Activated CD4-positive, alpha-beta T cell treated with anti-CD3 and anti-CD28 coated beads, Interleukin-2, Interleukin-6, amounts not matched to agents 100 ng/mL and 50 ng/mL, durations not matched to agents 16 hours and 8 hours (primary cell): Measurements from ENCODE around the gene MTR.
"Not testable (repeated sequence)": the region's sequence is repeated elsewhere in the genome, so short reads cannot be mapped to it uniquely, and the experiment has no call there.

Experiments used
- DNase-seq: peaks from one replicate; pipeline ENCODE4 v3.0.0-alpha.2; 2020

MTR gene

DNA sequence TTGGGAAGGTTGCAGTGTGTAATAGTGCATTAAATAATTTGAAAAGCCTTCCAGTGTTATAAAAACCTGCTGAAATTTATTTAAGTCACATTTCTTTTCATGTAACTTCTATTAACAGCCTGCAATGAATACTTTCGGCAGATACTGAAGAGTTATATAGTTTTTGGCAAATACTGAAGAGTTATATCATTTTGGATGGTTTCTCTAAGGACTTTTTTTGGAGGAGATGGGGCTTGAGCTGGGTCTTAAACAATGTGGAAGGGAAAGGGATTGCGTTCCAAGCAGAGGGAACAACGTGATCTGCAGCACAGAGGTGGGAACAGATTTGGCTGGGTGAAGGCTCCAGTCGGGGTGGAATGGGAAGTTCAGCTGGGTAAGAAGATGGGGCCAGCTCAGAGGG, 39.8 kb downstream of the MTR start:
- DNase-seq: no peak

DNA sequence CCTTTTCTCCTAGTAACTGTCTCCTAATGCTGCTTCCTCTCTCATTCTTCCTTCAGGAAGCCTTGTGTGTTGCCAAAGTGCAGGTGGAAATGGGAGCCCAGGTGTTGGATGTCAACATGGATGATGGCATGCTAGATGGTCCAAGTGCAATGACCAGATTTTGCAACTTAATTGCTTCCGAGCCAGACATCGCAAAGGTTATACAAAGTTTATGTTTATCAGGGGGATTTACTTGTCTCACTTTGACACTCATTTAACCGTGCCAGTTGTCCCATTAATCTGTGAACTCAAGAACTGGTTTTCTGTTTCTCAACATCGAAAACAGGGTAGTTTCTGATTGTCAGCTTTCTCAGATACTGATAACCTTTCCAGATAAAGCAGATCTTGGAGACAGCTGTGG, 40.4 kb downstream of the MTR start:
- no peak for DNase-seq

DNA sequence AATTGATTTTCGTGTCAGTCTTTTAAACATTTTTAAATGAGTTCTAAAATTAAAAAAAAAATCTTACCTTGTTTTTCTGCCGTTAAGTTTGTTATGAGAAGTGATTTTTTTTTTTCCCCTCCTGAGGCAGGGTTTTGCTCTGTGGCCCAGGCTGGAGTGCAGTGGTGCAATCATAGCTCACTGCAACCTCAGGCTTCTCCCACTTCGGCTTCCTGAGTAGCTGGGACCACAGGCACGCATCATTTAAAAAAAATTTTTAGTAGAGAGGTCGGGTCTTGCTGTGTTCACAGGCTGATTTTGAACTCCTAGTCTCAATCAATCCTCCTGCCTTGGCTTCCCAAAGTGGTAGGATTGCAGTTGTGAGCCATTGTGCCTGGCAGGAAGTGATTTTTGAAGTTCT, 41.1 kb downstream of the MTR start:
- DNase-seq: no peak

DNA sequence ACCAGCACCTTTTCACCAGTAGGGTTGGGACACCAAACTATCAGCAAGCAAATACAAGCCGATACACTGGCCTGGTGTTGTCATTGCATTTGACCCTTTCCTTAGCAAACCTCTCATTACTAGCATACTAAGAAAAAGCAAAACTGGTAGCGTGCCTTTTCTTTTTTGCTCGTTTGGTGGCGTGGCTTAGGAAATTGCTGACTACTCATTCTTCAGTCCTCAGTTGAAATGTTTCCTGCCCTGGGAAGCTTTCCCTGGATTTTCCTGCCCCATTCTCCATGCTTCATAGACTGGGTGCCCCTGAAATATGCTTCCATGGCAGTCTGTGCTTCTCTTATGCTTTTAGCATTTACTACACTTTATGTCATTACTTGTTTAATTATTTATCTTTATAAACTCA, 42.0 kb downstream of the MTR start:
- DNase-seq: no peak

DNA sequence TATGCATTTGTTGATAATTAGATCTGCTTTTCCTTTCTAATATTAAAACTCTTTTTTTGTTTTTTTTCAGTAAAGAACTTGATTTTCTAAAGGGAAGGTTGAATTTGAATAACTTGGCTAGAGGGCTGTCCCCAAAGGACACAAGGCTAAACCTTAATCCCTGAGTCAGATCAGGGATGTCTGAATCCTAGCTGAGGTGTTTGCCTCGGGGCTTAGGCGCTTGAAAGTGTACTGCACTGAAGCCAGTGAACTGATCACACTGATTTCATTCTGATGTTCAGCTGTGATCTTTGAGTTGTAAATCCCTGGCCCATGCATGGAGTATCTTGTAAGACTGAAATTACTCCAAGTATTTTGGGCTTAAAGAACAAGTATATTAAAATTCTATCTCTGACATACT, 42.8 kb downstream of the MTR start:
- no peak for DNase-seq

DNA sequence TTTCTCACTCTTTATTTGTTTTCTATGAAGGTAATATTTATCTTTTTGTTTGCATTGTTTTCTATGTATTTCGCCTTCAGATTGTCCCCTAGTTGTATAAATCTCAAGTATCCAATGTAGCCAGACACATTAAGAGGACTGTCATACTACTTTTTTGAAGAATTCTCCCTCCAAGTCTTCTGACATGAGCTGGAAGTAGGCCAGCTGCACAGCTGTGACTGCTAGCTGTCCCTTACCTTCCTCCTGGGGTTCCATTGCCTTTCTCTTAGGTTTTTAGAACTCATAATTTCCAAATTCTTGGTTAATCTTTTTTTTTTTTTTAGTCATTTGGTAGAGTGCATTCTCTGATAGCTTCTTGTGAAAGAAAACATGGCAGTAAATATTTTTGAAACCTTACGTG, 46.2 kb downstream of the MTR start:
- DNase-seq: no peak

DNA sequence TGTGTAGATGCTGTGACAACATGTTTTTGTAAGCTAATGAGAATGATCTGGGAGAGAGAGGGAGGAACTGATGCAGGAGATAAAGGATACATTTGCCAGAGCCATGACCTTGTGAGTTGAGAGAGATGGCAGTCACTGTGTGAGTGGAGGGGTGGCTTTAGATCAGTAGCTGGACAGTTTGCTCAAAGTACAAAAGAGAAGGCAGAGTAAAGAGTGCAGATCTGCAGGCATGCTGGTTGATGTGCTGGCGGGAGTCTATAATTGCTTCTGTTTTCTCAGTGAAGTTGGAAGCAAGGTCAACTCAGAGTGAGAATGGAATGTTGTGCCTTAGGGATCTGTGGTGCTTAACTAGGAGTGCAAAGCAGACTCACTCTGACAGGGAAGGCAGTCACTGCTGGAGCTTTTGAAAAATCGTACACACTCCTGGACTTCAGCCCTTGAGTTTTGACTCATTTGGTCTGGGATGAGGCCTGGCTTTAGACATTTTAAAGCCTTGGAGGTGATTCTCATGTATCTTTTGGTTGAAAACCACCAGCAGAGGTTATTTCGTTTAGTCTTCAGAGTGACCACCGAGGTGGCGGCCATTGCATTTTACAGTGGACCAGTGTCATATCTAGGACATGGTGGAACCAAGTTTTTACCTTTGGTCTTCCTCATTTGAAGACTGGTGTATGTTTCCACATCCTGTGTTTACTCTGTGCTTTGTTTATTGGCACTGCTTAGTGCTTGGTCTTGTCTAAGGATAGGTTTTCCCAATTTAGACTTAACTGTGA, 49.6 kb downstream of the MTR start:
- no peak for DNase-seq

DNA sequence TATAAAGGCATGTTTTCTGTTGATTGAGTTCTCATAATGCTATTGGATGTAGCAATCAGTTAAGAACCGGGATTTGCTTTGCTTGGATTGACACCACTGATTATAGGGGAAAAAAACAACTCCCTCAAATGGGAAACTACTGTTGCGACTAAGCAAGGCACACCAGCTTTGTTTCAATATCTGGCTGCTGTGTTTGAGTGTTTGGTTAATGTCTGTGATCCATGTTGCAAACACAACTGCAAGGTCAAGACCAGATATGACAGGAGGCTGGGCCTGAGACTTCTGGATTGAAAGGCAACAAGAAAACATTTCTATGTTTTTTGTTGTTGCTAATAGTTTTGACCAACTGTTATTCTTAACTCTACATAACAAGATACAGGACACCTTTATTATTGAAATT, 50.7 kb downstream of the MTR start:
- DNase-seq: no peak

DNA sequence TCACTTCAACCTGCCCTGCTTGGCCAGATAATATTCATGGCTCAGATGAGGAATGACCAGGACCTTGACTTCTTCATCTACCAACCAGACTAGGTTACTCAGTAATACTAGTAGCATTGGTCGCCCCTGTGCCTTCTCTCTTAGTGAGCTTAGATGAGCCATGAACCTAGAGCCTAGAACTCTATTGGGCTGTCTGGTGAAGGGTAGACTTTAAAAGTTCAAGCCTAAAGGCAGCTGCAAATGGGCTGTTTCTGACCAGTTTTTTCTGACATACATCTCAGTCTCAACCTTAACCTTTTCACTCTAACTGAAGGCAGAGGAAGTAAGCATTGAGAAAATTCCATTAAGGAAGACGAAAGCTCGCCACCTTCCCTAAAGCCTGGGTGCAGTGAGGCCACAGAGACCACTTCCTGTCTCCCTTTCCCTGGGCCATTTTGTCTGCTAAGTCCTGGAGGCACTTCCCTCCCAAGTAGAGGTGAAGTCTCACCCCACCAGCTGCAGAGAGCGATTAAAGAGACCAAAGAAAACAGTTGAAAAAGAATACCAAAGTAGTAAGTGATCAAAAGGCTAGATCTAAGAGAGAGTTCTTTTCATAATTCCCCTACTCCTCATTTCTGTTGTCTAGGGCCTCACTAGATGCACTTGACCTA, 53.3 kb downstream of the MTR start:
- no peak for DNase-seq

DNA sequence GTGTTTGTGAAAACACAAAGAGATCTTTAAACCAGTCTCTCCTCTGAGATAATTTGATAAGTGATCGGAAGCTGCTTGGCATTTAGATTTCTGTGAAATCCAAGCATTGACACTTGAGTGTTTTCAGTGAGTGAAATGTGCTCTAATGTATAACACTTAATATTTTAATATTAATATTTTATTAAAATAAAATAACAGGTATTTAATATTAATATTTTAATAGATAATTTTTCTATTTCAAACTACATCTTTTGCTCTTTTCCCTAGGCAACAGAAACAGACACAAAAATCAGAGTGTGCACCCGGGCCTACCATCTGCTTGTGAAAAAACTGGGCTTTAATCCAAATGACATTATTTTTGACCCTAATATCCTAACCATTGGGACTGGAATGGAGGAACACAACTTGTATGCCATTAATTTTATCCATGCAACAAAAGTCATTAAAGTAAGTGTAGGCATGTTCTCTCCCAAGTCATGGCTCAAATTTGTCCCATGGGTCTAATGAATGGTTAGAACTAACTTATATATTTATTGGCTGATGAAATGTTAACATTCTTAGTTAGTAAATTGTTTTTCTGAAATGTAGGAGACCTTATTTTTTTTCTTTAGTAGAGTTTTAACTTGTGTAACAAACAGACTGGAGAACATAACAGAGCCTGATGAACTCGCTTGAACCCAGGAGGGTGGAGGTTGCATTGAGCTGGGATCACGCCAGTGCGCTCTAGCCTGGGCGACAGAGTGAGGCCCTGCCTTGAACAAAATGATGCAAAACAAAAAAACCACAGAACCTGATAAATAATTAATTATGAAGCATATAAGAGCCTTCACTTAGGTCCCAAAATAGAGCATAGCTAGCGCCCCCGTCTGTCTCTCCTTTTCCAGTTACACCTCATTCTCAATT, 55.2 kb downstream of the MTR start:
- DNase-seq: no peak

DNA sequence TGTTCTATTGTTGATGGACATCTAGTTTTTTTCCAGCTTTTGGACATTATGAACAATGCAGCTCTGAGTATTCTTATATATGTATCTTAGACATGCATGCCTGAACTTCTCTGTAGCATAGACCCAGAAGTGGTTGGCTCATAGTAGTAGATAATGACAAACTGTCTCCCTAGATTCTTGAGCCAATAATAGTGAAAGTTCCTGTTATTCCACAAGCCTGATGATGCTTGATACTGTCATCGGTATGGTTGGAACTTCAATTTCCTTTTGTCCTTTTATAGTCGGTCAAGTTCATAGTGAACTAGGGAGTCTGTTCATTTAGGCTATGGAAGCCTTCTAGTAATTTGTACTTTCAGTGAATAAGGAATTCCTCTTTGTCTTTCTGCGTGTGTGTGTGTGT, 56.8 kb downstream of the MTR start:
- DNase-seq: no peak

DNA sequence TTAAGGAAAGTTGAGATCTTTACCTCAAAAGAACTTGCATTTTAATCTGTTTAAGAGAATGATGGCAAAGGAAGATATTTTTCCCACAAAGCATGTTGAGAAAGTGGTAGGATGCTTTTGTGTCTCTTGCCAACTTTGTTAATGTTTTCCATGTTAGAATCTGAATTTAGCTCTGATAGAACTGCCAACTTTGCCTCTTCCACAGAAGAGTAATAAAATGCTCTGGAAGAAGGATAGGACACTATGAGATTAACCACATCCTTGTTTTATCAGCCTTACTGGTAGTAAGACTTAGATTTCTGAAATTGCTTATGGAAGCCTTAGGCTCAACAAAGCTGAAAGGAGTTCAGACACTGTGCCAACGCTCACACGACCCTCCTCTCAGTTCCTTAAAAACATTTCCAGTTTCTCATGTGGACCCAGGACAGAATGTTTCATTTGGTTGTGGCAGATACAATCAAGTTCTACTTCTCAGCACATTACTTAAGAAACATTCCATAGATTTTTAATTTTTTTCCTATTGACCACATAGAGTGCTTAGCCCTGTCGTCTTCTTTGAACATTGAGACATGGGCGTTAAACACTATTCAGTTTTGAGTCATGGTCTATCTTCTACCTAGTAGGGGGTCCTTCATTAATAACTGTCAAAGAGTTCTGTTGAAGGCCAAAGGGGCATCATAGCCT, 59.0 kb downstream of the MTR start:
- no peak for DNase-seq

DNA sequence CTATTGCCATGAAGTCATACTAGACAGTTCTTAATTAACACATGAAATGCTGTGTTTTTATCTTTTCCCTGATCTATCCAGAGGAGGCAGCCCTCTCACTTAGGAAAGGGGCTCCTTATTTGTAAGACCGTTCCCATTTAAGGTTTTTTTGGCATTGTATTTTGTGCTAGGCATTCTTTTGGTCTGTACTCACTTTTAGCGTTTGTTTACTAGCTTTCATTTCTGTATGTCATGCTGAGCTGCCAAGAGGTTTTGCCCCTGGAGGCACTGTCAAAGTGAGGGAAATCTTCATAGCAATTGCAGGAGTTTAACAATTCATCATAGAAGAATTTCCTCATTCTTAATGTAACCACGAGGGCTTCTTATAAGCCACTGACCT, 59.5 kb downstream of the MTR start:
- no peak for DNase-seq

DNA sequence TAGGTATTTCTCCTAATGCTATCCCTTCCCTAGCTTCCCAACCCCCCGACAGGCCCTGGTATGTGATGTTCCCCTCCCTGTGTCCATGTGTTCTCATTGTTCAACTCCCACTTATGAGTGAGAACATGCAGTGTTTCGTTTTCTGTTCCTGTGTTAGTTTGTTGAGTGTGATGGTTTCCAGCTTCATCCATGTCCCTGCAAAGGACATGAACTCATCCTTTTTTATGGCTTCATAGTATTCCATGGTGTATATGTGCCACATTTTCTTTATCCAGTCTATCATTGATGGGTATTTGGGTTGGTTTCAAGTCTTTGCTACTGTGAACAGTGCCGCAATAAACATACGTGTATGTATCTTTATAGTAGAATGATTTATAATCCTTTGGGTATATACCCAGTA, 61.6 kb downstream of the MTR start:
- not testable (repeated sequence) for DNase-seq

DNA sequence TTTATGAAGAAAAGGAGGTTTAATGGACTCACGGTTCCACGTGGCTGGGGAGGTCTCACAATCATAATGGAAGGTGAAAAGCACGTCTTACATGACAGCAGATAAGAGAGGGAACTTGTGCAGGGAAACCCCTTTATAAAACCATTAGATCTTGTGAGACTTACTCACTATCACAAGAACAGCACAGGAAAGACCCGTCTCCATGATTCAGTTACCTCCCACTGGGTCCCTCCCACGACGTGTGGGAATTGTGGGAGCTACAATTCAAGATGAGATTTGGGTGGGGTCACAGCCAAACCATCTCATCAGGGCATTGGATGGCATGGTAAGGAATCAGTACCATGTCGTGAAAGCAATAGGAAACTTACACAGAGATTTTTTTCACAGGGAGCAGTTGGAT, 63.1 kb downstream of the MTR start:
- no peak for DNase-seq

DNA sequence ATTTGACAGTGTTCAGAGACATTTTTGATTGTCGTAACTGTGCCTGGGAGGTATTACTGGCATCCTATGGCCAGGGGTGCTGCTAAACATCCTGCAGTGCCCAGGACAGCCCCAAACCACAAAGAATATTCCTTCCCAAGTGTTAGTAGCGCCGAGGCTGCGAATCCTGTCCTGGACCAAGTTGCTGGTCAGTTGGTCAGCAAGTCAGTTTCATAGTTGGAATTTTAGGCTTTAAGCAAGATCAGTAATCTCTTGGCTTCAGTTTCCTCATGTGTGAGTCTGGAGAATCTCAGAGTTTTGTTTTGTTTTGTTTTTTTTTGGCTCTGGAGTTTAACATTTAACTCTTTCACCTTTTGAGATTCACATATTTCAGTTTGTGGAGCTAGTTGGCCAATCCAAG, 65.0 kb downstream of the MTR start:
- no peak for DNase-seq

DNA sequence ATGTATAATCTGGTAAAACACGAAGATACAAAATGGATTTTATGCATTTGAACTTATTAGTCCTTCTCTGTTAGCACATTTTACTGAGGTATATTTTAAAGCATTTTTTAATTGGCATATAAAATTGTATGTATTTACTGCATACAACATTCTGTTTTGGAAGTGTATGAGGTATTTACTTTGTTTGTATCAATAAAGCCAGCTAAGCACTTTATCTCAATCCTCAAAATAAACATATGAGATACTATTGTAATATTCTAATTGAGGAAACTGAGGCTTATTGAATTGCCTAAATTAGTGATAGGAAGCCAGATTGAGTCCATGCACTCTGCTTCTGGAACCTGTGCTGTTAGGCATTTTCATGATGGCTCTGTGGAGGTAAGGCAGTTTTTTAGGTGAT, 65.6 kb downstream of the MTR start:
- DNase-seq: no peak

DNA sequence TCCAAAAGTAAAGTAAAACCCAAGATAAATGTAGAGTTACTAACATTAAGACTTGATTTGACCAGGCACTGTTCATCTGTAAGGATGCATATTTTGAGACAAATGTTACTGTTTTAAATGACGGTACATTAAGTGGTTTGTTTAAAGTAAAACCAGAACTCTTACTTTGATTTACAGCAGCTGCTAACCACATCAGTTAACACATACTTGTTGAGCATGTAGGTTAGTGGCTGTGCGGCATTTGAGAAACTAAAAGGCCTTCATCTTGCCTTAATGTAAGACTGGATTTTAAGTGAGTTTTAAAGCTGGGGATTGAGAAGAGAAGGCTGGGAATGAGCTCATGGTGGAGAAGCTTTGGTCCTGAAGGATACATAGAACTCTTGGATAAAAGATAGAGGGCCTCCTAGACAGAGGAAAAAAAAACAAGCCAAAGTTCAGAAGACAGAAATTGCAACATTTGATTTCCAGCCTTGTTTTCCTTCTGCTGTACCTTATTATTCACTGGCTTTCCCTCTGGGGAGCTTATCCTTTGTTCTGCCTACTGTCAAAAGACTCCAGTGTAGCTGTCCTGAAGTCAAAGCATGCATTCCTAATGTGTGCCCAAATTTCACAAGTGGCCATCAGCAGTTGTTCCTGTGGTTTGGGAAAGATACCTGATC, 66.6 kb downstream of the MTR start:
- DNase-seq: no peak

DNA sequence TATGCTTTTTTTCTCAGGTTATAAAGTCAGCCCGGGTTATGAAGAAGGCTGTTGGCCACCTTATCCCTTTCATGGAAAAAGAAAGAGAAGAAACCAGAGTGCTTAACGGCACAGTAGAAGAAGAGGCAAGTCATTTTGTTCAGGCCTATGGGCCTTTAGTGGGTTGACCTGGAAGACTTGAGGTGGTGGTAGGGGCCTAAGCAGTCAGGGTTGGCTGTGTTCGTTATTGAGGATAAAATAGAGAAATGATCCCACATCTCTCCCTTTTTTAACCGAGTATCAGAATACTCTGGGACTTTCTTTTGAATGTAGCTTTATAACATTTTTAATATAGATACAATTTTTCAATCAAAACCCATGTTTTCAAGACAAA, 67.1 kb downstream of the MTR start:
- no peak for DNase-seq

DNA sequence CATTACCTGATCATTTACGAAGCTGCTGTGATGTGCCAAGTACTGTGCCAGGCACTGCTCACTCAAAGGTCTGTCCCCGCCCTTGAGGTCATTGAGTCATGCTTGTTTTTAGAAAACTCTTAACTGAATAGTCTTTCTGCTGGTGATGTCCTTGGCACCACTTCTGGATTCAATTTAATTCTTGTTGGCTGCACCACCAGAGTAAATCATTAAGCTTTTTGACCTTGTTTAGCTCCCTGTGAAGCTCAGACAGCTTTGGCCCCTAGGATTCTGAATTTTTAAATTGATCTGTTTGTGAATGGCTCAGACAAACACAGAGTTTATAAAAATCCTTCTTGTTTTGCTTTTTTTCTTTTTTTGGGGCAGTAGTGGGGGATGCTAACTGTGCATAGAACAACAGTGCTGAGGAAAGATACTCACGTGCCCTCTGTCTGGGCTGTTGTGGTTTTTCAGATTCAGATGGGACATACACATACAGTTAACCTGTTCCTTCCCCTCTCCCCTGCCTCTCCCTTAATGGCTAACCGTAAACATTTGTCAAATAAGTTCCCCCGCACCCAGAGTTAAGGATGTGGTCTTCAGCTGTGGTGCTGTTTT, 67.6 kb downstream of the MTR start:
- DNase-seq: no peak

DNA sequence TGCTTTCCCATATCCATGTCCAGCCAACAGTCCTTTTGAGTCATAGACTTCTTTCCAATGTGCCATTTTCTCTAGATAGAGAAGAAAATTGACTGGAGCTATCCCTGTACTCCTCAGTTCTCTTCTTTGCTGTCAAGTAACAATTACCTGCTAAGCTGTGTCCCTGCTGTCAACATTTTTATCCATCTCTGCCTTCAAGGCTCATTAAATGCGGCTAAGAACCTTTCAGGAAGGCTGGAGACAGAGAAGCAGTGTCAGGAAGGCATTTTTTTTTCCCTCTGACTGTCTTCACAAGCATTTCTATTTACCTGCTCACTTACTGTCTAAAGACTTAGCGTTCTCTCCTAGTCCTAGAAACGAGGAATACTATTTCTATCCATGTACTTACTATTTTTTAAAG, 69.1 kb downstream of the MTR start:
- no peak for DNase-seq
